ENCODE data around the gene RETREG3.

DNA sequence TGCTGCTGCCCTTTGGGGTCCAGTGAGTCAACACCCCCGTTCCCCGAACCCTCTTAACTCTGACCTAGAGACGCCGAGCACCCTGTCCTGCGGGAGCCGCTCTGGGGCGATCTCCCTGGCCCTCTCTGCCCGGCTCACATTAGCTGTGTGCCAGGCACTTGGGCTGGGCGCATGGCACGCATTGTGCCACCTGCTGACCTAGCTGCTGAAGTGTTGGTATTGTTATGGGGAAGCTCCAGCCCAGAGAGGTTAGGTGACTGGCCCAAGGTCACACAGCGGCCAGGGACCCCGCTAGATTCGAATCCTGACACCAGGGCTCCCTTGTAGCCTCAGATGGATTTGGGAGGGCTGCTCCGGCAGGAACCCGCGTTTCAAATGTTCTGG, 55.3 kb downstream of the RETREG3 start:
- TF ChIP-seq, protein P1, sequence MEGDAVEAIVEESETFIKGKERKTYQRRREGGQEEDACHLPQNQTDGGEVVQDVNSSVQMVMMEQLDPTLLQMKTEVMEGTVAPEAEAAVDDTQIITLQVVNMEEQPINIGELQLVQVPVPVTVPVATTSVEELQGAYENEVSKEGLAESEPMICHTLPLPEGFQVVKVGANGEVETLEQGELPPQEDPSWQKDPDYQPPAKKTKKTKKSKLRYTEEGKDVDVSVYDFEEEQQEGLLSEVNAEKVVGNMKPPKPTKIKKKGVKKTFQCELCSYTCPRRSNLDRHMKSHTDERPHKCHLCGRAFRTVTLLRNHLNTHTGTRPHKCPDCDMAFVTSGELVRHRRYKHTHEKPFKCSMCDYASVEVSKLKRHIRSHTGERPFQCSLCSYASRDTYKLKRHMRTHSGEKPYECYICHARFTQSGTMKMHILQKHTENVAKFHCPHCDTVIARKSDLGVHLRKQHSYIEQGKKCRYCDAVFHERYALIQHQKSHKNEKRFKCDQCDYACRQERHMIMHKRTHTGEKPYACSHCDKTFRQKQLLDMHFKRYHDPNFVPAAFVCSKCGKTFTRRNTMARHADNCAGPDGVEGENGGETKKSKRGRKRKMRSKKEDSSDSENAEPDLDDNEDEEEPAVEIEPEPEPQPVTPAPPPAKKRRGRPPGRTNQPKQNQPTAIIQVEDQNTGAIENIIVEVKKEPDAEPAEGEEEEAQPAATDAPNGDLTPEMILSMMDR (conservative IDR thresholded peaks at IDR 0.05) = no peak; the same call in 1 of the 2 replicates
- no peak for TF ChIP-seq ZFX (IDR thresholded peaks at IDR 0.05)

Measured in C4-2B (cell line).